ENCODE data around the gene VAMP2.

Gene VAMP2

DNA sequence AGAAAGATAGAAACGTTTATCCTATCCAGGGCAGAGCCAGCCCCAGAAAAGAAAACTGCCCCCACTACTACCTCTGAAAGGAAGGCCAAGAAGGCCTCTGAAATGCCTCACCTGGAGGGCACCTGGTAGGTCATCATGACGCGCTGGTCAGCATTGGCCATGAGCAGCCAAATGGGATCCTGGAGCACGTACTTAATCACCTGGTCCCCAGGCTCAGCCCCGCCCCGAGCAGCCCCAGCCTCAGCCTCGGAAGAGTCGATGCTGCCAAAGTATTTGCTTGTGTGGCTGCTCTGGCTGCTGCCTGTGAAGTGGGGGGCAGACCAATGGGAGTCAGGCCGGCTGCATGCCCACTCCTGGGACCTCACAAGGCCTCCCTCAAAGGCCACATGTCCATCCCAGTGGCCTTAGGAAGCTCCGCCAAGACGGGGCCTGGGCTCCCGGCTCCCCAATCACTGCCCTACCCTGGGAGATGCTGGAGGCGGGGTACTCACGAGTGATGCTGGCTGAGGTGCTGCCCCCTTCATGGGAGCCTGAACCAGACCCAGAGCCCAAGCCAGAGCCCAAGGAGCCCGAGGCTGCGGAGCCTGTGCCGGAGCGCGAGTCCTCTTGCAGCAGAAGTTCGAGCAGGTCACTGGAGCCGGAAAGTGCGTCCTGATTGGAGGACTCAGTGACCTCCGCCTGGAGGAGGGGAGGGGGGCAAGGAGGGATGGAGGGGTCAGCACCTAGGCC is 20.4 kb downstream of the VAMP2 start:
- DNase-seq (ENCODE audit: low spot score) = no peak
- peak overlapping the region; percentile 98 for H3K27ac ChIP-seq
- ChIA-PET POLR2A (ENCODE audit: low non-redundant PET) (no interaction called here), CTCF (no interaction called here)
- TF ChIP-seq, protein P1, sequence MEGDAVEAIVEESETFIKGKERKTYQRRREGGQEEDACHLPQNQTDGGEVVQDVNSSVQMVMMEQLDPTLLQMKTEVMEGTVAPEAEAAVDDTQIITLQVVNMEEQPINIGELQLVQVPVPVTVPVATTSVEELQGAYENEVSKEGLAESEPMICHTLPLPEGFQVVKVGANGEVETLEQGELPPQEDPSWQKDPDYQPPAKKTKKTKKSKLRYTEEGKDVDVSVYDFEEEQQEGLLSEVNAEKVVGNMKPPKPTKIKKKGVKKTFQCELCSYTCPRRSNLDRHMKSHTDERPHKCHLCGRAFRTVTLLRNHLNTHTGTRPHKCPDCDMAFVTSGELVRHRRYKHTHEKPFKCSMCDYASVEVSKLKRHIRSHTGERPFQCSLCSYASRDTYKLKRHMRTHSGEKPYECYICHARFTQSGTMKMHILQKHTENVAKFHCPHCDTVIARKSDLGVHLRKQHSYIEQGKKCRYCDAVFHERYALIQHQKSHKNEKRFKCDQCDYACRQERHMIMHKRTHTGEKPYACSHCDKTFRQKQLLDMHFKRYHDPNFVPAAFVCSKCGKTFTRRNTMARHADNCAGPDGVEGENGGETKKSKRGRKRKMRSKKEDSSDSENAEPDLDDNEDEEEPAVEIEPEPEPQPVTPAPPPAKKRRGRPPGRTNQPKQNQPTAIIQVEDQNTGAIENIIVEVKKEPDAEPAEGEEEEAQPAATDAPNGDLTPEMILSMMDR (conservative IDR thresholded peaks at IDR 0.05; ENCODE audit: low read depth) = no peak

- POLR2A ChIA-PET (ENCODE audit: low non-redundant PET) = no interaction called here
- TF ChIP-seq, protein P1 (conservative IDR thresholded peaks at IDR 0.05; ENCODE audit: low read depth) = no peak
These were observed 21.0 kb downstream of the VAMP2 start for GRCh38 chr17:8141741-8142140.

DNA sequence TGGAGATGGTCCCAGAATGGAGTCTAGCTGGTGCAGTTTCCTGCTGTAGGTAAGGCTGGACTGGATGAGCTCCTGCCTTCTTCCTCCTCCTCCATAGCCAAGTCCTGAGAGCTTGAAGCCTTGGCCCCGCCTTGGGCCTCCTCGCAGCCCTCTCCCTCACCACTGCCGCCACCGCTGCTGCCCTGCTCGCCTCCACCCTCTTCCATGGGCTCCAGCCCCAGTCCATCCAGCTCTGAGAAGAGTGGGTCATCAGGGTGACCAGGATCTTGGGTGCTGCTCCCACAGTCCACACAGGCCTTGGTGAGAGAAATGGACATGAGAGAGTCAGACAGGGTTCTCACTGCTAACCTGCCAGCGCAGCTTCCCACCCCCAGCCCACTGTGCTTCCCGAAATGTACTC is 21.7 kb downstream of the VAMP2 start:
- POLR2A ChIA-PET (ENCODE audit: low non-redundant PET) = interaction anchor here (0.9 kb wide), 1 partner anchor 16 kb away, joined by 3 read pairs; no protein-coding TSS in a partner anchor
- CTCF ChIA-PET = no interaction called here
- TF ChIP-seq, protein P1 (conservative IDR thresholded peaks at IDR 0.05; ENCODE audit: low read depth) = no peak
- no peak for DNase-seq (ENCODE audit: low spot score)
- peak overlapping the region; percentile 98 for H3K27ac ChIP-seq

More at GRCh38 chr17:8141741-8142140, 21.0 kb downstream of the VAMP2 start:
- DNase-seq (ENCODE audit: low spot score) = no peak
- H3K27ac ChIP-seq = peak overlapping the region; percentile 98
- CTCF ChIA-PET = no interaction called here

GRCh38 chr17:8140065-8141029 is 22.4 kb downstream of the VAMP2 start:
- TF ChIP-seq, protein P1 (conservative IDR thresholded peaks at IDR 0.05; ENCODE audit: low read depth) = no peak
- H3K27ac ChIP-seq = peak overlapping the region; percentile 98
- ChIA-PET POLR2A (ENCODE audit: low non-redundant PET) (interaction anchor here (0.8 to 0.9 kb wide), 2 partner anchors 14 to 17 kb away, joined by 3 read pairs; no protein-coding TSS in a partner anchor), CTCF (interaction anchor here (2.2 kb wide), 1 partner anchor 12 kb away, joined by 9 read pairs; the partner anchor contains the start of gene PER1)
- no peak for DNase-seq (ENCODE audit: low spot score)

DNA sequence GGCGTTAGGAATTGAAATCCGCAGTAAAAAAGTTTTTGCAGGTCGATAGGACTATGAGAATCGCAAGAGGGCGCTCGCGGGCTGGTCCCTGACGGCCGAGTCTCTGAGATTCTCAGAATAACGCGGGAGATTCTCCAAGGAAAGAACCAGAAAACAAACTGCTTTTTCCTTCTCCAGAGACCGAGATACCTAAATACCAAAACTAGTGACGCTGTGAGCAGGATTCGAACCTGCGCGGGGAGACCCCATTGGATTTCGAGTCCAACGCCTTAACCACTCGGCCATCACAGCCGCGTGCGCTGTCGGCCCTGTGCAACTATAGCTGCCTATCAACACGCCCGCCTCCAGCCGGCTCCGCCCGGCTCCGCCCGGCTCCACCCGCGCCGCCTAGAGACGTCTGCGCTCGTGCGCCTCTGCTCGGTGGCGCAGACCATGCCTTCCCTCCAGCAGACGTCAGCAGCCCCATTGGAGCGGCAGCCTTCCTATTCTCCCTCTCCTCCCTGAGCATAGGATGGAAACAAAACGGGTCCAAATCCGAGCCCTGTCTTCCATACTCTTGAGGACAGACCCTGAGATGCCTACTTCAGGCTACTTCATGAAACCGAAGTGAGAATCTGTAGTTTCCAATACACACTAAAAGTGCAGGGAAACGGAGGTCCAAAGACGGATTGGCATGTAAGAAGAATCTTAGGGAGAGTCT is 23.9 kb downstream of the VAMP2 start:
- DNase-seq (ENCODE audit: low spot score) = peak; percentile 84
- CTCF ChIA-PET = interaction anchor here (0.5 to 2.2 kb wide), 12 partner anchors 10 to 670 kb away, joined by 3 to 9 read pairs (median 4); partner anchors contain the start of genes PER1 and TMEM107
- TF ChIP-seq, protein P1 (conservative IDR thresholded peaks at IDR 0.05; ENCODE audit: low read depth) = peak; percentile 90
- H3K27ac ChIP-seq = peak overlapping the region; percentile 98
- POLR2A ChIA-PET (ENCODE audit: low non-redundant PET) = no interaction called here

DNA sequence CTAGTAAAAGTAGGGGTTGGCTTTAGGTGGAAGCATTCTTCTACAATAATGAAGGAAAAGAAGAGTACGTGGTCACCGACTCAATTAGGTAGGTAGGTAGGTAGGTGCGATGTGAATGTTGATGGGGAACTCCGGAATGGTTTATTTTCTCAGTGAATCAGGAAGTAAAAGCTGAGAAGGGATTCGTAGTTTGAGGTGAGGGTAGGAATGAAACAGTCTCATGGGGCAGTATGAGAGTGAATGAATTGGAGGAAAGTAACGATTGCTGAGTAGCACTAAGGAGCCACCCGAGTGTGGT is 24.4 kb downstream of the VAMP2 start:
- ChIA-PET CTCF (interaction anchor here (0.9 to 2.2 kb wide), 6 partner anchors 10 to 83 kb away, joined by 3 to 9 read pairs (median 6); partner anchors contain the start of gene PER1), POLR2A (ENCODE audit: low non-redundant PET) (no interaction called here)
- TF ChIP-seq, protein P1 (conservative IDR thresholded peaks at IDR 0.05; ENCODE audit: low read depth) = no peak
- no peak for DNase-seq (ENCODE audit: low spot score)
- peak overlapping the region; percentile 98 for H3K27ac ChIP-seq

All from RWPE1 (cell line).